HepG2 (cell line): ENCODE data around the gene IGHMBP2.

Experiments
- CEBPB ChIP-seq: IDR thresholded peaks from 2 replicates; pipeline ENCODE4 v1.6.1; 2011; ENCODE audit warnings: low read depth, low read length, improper control_type of control experiment, borderline replicate concordance
- DPF2 ChIP-seq: sonication (generic); formaldehyde crosslinking; IDR thresholded peaks from 2 replicates; pipeline ENCODE4 v1.4.0; 2020; ENCODE audit warnings: mild to moderate bottlenecking, low read depth, missing genetic modification reagents, borderline replicate concordance
- ETV5 ChIP-seq: IDR thresholded peaks from 2 replicates; pipeline ENCODE4 v1.6.1; 2018; ENCODE audit warnings: missing biosample characterization, missing genetic modification reagents, inconsistent platforms, borderline replicate concordance
- EZH2 ChIP-seq: conservative IDR thresholded peaks from 2 replicates; pipeline ENCODE4 v1.6.1; 2012; ENCODE audit warnings: mild to moderate bottlenecking, low read depth, low read length, moderate library complexity
- KDM1A ChIP-seq: IDR thresholded peaks from 2 replicates; pipeline ENCODE4 v1.6.1; 2016; ENCODE audit warnings: missing compliant biosample characterization
- POGZ ChIP-seq: sonication (generic); formaldehyde crosslinking; IDR thresholded peaks from 2 replicates; pipeline ENCODE4 v1.4.0; 2020; ENCODE audit warnings: mild to moderate bottlenecking, missing genetic modification reagents
- SIN3A ChIP-seq: IDR thresholded peaks from 2 replicates; pipeline ENCODE4 v1.6.1; 2011; ENCODE audit warnings: low read depth, mild to moderate bottlenecking, control low read depth, low read length, borderline replicate concordance
- SUZ12 ChIP-seq: fragments of 150-350 bp; IDR thresholded peaks from 2 replicates; pipeline ENCODE4 v1.6.1; 2014; ENCODE audit warnings: low read depth, low read length
- TBL1XR1 ChIP-seq: fragments of 150-350 bp; IDR thresholded peaks from 2 replicates; pipeline ENCODE4 v1.6.1; 2014; ENCODE audit warnings: borderline replicate concordance, low read length; ENCODE audit not compliant: partially characterized antibody
- ZC3H4 ChIP-seq: sonication (generic); formaldehyde crosslinking; IDR thresholded peaks from 2 replicates; pipeline ENCODE4 v1.4.0; 2020; ENCODE audit warnings: missing genetic modification reagents, borderline replicate concordance
- ZNF260 ChIP-seq: sonication (generic); formaldehyde crosslinking; IDR thresholded peaks from 2 replicates; pipeline ENCODE4 v1.4.0; 2020; ENCODE audit warnings: missing genetic modification reagents, low read depth, mild to moderate bottlenecking, borderline replicate concordance
- TF ChIP-seq, protein P1 (sequence below): sonication (generic); formaldehyde crosslinking; conservative IDR thresholded peaks from 2 replicates; pipeline ENCODE4 v1.4.0; 2020; ENCODE audit warnings: mild to moderate bottlenecking, missing genetic modification reagents, moderate library complexity
- TF ChIP-seq, protein P2 (sequence below): IDR thresholded peaks from 2 replicates; pipeline ENCODE4 v1.6.1; 2016; ENCODE audit warnings: control low read depth
- TF ChIP-seq, protein P3 (sequence below): sonication (generic); formaldehyde crosslinking; IDR thresholded peaks from 2 replicates; pipeline ENCODE4 v1.5.0; 2020; ENCODE audit warnings: mild to moderate bottlenecking, missing genetic modification reagents, moderate library complexity

DNA sequence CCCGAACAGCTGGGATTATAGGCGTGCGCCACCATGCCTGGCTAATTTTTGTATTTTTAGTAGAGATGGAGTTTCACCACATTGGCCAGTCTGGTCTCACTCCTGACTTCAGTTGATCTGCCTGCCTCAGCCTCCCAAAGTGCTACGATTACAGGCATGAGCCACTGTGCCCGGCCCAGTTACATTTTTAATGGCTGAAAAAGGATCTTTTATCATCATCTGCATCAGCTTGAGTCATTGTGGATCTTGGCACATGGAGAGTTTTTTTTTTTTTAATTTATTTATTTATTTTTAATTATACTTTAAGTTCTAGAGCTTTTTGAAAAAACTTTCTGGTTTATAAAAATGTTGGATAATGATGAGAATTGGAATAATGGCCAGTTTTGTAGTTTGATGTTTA, 8.6 kb downstream of the IGHMBP2 start:
- TF ChIP-seq, protein P1, sequence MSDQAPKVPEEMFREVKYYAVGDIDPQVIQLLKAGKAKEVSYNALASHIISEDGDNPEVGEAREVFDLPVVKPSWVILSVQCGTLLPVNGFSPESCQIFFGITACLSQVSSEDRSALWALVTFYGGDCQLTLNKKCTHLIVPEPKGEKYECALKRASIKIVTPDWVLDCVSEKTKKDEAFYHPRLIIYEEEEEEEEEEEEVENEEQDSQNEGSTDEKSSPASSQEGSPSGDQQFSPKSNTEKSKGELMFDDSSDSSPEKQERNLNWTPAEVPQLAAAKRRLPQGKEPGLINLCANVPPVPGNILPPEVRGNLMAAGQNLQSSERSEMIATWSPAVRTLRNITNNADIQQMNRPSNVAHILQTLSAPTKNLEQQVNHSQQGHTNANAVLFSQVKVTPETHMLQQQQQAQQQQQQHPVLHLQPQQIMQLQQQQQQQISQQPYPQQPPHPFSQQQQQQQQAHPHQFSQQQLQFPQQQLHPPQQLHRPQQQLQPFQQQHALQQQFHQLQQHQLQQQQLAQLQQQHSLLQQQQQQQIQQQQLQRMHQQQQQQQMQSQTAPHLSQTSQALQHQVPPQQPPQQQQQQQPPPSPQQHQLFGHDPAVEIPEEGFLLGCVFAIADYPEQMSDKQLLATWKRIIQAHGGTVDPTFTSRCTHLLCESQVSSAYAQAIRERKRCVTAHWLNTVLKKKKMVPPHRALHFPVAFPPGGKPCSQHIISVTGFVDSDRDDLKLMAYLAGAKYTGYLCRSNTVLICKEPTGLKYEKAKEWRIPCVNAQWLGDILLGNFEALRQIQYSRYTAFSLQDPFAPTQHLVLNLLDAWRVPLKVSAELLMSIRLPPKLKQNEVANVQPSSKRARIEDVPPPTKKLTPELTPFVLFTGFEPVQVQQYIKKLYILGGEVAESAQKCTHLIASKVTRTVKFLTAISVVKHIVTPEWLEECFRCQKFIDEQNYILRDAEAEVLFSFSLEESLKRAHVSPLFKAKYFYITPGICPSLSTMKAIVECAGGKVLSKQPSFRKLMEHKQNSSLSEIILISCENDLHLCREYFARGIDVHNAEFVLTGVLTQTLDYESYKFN (CRISPR knock-in tag): no peak
- TF ChIP-seq, protein P2, sequence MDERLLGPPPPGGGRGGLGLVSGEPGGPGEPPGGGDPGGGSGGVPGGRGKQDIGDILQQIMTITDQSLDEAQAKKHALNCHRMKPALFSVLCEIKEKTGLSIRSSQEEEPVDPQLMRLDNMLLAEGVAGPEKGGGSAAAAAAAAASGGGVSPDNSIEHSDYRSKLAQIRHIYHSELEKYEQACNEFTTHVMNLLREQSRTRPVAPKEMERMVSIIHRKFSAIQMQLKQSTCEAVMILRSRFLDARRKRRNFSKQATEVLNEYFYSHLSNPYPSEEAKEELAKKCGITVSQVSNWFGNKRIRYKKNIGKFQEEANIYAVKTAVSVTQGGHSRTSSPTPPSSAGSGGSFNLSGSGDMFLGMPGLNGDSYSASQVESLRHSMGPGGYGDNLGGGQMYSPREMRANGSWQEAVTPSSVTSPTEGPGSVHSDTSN (CRISPR knock-in tag): no peak
- no peak for TF ChIP-seq ZC3H4
- no peak for TF ChIP-seq DPF2 (CRISPR knock-in tag)
- no peak for TF ChIP-seq EZH2
- TF ChIP-seq TBL1XR1: no peak
- TF ChIP-seq, protein P3, sequence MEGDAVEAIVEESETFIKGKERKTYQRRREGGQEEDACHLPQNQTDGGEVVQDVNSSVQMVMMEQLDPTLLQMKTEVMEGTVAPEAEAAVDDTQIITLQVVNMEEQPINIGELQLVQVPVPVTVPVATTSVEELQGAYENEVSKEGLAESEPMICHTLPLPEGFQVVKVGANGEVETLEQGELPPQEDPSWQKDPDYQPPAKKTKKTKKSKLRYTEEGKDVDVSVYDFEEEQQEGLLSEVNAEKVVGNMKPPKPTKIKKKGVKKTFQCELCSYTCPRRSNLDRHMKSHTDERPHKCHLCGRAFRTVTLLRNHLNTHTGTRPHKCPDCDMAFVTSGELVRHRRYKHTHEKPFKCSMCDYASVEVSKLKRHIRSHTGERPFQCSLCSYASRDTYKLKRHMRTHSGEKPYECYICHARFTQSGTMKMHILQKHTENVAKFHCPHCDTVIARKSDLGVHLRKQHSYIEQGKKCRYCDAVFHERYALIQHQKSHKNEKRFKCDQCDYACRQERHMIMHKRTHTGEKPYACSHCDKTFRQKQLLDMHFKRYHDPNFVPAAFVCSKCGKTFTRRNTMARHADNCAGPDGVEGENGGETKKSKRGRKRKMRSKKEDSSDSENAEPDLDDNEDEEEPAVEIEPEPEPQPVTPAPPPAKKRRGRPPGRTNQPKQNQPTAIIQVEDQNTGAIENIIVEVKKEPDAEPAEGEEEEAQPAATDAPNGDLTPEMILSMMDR (CRISPR knock-in tag): no peak
- no peak for TF ChIP-seq SIN3A
- TF ChIP-seq SUZ12: no peak
- no peak for TF ChIP-seq KDM1A (CRISPR knock-in tag)
- TF ChIP-seq ZNF260: no peak
- no peak for TF ChIP-seq POGZ (CRISPR knock-in tag)
- no peak for TF ChIP-seq CEBPB
- no peak for TF ChIP-seq ETV5 (CRISPR knock-in tag)
